NCI-H510A treated with DMSO at 0.1 percent for 48 hours (cell line): Measurements from ENCODE around the gene BRICD5.
"Not testable (repeated sequence)": the region's sequence is repeated elsewhere in the genome, so short reads cannot be mapped to it uniquely, and the experiment has no call there.

Experiments used
- DNase-seq: peaks from one replicate; lab custom pipeline; 2025; lab: John Stamatoyannopoulos, UW

BRICD5 gene

DNA sequence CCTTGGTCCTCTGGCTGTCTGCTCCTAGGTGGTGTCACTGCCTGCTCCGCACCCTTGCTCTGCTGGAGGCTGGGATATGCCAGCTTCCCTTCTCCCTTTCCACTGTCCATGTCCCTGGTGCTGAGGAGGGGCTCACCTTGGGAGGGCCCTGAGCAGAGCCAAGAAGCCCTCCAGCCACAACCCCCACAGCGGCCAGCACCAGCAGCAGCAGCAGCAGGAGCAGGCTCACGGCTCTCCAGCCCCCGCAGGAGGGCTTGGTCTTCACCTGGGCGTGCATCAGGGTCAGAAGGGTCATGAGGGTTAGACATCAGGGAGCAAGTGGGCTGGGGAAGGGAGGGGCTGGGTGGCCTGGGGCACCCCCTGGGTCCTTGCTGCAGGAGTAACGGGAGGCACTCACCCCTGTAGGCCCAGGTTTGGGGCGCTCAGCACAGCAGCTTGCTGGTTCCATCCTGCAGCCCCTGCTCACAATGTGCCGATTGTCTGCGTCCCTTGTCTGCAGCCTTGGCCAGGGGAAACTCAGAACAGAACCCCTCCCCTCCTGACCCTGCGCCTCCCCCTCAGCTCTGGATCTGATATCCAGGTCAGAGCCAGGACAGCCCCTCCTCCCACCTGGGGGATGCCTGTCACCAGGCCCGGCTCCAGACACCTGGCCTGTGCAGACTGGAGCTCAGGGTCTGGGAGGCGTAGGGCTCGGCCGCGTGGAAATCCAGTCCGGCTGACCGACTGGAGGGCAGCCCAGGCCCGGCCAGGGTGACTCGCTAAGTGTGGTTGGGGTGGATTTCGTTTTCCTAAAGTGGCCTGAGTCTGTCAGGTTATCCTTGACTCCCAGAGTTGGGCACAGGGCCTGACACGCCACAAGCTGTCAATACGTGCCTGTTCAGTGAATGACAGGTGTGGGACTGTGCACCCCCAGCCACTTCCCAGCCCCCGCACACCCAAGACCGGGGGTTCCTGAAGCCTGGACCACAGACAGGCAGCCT, at the start of gene BRICD5:
TSS of gene BRICD5 (minus strand) at position 478 of the 980 bp plus-strand sequence. CDS start at position 448, 30 bp downstream.
- DNase-seq = no peak

DNA sequence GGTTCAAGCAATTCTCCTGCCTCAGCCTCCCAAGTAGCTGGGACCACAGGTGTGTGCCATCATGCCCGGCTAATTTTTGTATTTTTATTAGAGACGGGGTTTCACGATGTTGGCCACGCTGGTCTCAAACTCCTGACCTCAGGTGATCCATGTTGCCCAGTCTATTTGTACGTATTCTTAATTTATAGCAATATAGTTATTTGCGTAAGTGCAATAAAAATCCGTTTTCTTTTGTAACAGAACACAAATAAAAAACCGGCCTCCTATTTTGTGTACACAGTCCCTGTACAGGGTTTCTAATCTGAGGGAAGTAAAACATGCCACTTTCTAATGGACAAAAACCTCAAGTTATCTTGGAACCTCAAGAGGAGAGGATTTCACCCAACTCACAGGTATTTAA, 49.6 kb upstream of the BRICD5 start:
- no peak for DNase-seq

DNA sequence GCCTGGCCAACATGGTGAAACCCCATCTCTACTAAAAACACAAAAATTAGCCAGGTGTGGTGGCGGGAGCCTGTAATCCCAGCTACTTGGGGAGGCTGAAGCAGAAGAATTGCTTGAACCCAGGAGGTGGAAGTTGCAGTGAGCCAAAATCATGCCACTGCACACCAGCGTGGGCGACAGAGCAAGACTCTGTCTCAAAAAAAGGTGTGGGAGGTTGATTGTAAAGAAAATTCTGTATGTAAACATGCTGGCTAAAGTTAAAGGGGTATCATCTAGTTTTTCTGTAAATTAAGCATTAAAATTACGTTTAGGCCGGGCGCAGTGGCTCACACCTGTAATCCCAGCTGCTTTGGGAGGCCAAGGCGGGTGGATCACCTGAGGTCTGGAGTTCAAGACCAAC, 47.9 kb upstream of the BRICD5 start:
- DNase-seq = not testable (repeated sequence)

DNA sequence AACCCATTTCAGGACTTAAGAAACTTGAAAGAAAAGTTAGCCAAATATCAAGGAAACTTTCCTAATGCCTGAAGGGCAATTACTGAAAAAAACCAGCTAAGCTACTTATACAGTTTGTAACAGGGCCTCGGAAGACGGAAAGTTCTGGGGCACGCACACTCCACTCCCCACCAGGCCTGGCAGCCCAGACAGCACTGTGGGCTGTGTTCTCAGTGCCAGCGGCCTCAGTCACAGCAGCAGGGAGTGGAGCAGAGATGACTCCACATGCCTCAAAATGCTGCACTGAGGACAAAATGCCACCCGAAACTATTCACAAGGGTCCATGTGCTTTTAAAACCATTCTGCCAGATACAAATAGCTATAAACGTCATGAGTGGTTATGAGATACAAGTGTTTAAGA, 47.1 kb upstream of the BRICD5 start:
- DNase-seq = no peak

DNA sequence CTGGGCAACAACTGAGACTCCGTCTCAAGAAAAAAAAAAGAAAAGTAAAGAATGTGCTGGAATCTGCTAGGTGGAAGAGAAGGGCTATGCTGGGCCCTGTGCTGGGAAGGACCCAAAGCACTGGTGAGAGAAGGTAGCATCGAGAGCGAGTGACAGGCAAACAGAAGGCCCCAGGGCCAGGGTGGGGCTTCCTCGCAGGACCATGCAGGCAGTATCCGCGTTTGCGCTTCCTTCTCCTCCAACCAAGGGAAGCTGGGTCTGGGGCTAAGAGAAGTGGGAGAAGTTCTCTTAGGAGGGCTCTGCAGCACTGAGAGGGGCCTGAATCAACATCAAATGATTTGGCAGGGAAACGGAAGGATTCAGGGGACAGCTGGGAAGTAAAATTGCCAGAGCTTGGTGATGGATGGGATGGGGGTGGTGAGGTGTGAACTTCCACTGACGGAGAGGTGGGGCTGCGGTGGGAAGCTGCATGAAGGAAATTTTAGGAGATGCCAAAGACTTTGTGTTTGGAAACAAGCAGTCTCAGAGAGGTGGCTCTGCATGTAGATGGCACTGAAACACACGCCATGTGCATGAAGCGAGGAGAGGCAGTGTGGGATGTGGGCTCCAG, 46.0 kb upstream of the BRICD5 start:
- no peak for DNase-seq

DNA sequence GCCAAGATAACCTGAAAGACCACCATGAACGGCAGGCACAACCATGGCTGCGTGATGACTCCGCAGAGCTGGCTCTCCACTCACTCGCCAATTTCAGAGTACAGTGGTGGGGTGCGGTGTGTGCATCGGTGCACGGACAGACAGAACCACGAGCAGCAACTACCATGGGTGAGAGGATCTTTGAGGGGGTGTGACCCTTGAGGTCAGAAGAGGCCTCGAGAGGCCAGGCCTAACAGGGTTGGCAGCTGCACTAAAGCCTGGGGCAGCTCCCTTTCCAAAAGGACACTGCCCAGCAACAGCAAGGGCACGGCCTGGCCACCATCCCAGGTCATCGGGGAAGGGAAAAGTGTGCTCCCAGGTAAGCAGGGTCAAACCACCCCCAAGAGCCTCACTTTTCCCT, 42.6 kb upstream of the BRICD5 start:
- no peak for DNase-seq

DNA sequence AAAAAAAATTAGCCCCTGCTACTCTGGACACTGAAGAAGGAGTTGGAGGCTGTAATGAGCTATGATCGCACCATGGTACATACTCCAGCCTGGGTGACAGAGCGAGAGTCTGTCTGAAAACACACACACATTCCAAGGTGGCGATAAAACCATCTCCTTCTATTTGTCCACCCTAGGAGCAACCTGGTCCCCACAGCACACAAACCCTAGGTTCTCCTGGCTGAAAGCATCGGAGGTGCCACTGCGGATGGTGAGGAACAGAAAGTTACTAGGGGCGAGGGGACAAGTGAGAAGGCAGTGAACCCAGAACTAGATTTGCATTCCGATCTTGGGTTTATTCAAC, 42.1 kb upstream of the BRICD5 start:
- DNase-seq = no peak

DNA sequence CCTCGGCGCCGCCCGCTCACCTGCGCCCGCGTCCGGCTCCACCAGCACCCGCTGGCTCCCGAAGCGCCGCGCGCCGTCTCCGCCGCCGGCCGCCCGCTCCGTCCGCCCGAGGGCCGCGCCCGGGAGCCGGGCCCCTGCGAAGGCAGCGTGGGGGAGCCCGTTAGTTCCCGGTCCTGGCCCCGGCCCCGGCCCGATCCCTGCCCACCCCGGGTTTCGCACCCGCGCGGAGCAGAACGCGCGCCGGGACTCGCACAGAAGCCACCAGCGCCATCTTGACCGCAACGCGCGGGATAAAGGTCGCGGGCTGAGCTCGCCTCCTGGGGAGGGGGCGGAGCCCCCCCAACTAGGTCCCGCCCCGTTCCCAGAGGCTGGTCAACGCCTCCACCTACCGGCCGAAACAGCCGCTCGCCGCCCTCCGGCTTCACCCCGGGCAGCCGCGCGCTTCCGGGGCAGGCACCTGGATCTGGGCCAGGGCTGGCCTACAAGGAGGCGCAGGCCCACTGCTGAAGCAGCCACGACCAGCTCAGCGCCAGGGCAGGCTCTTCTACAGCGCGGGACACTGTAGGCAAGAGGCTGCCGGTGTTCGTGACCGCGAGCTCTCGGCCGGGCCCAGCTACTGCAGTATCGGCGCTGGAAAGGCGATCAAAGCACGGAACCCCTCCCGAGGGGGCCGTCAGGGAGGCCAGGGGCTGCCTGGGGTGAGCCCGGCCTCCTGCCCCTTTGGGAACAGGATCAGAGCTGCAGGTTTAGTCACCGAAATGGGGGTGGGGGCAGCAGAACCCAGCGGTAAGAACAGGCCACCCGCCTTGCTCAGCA, 40.8 kb upstream of the BRICD5 start, which contains the start of gene ECI1:
TSS of gene ECI1 (minus strand) at position 292 of the 816 bp plus-strand sequence. CDS start at position 271, 21 bp downstream.
- peak; percentile 83 for DNase-seq

DNA sequence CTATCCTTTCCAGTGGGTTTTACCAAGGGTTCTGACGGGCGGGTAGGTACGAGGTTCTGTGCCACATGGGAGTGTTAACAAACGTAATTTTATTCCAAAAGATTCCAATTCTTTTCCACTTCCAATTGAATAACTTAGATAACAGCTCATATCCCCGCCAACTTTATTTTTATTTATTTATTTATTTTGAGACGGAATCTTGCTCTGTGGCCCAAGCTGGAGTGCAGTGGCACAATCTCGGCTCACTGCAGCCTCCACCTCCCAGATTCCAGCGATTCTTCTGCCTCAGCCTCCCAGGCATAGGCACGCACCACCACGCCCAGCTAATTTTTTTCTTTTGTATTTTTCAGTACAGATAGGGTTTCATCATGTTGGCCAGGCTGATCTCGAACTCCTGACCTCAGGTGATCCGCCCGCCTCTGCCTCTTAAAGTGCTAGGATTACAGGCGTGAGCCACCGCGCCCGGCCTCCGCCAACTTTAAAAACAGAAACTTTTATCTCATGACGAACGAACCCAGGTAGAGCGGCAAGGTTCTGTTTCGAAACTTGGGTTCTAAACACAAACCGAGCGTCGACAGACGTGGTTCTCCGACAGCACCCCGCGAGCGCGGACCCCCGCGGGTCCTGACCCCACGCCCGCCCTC, 40.1 kb upstream of the BRICD5 start:
- DNase-seq = peak; percentile 28

DNA sequence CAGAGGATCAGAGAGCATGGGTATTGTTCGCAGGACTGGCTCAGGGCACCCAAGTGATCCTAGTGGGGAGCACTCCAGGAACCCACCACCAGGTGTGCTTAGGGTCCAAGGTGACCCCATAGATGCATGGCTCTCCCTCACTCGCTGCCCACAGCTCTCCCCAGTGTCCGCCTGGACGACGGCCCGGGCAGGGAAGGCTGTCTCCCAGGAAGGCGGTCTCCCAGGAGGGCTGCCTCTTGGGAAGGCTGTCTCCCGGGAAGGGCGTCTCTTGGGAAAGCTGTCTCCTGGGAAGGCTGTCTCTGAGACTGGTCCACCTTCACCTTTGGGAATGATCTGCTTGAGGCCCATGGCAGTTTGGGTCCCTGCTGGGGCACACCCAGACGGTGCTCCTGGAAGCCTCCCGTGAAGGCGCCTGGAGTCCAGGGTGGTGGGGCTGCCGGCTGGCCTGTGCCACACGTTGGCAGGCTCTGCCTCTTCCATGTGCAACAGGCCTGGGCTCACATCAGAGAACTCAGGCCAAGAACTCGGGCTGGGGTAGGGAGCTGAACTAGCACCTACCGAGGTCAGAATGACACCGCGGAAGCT, 35.7 kb upstream of the BRICD5 start:
- no peak for DNase-seq

DNA sequence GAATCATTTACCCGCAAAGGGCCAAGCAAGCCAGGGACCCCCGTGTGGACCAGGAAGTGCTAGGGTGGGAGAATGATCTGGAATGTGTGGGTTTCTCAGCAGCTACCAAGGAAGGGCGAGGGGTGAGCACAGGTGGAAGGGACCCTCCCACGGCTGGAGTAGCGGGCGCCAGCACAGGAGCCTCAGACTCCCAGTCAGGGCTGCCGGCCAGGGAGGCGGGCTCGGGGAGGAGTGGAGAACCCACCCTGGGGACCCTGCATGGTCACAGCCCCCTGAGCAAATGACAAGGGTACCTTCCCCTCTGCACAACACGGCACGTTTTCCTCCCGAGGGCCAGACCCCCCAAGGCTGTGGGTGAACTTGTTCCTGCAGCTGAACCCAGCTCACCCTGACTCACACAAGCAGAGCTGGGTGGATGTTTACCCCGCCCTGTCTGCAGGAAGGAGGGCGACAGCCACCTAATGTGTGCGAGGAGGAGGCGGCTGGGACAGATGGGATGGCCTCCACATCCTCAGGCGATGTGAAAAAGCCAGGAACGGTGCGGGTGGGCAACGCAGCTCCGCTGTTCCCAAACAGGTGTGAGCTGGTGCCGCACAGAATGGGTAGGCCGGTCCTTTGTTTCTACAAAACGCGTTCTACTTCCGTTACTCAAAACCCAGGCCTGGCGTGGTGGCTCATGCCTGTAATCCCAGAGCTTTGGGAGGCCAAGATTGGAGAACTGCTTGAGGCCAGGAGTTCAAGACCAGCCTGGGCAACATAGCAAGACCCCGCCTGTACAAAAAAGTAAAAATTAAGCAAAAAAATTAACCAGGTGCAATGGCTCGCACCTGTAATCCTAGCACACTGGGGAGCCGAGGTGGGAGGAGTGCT, 34.5 kb upstream of the BRICD5 start:
- DNase-seq = no peak

DNA sequence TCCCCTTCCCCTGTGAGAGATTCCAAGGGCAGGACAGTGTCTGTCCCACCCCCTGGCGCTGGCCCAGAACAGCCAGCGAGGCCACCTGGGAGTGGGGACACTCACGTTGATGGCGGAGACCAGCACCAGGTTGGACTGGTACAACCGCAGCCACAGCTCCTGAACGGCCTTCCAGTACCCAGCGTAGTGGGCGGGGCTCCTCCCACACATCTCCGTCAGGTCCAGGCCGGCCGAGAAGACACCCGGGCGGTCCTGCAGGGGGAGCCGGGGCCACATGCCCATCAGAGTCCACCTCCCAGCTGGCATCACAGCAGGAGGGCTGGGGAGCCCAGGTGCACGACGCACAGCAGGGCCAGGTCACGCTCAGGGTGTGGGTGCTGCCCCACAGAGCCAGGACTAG, 33.6 kb upstream of the BRICD5 start:
- peak; percentile 6 for DNase-seq

DNA sequence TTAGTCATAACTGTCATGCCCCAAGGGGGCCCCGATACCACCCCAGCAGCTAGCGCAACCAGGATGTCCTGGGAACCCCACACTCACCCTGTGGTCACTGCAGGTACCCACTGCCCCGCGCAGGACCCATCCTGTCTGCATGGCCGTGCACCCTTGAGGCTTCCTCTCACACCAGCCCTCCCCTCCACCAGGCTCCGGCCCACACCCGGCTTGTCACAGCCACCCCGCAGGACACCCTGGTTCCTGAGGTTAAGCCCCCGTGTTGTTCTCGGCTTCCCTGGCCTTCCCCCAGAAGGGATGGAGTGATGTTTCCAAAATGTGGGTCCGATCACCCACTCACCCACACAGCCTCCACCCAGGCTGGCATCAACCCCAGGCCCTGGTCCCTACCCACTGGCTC, 33.1 kb upstream of the BRICD5 start:
- DNase-seq = no peak

DNA sequence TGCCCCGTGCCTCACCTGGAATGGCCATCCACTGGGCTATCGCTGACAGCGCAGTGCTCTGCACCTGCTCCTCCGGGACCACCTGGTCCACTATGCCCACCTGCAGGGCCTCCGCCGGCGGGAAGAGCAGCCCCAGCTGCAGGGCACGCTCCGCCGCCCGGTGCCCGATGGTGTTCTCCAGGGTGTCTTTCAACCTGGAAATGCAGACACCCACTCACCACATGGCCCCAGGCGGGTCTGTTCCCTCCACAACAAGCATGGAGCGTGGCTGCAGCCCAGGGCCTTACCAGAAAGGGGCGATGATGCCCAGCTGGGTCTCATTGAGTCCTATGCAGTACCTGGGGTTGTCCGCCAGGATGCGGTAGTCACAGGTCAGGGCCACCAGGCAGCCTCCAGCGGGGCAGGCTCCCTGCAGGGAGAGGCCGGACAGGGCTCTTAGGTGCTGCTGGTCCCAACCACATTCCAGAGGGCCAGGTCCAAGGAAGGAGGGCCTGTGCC, 32.4 kb upstream of the BRICD5 start:
- no peak for DNase-seq

DNA sequence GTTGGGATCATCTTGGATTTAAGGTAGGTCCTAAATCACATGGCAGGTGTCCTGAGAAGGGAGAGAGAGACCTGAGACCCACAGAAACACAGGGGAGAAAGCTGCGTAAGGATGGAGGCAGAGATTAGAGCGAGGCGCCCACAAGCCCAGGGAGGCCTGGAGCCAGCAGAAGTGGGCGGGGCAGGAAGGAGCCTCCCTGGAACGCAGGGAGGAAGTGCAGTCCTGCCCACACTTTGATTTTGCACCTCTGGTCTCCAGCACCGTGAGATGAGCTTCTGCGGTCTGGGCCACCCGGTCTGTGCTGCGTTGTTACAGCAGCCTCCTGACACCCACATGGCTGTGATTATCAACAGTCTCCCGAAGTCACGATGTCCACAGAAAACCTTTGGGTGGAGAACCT, 31.9 kb upstream of the BRICD5 start:
- no peak for DNase-seq

DNA sequence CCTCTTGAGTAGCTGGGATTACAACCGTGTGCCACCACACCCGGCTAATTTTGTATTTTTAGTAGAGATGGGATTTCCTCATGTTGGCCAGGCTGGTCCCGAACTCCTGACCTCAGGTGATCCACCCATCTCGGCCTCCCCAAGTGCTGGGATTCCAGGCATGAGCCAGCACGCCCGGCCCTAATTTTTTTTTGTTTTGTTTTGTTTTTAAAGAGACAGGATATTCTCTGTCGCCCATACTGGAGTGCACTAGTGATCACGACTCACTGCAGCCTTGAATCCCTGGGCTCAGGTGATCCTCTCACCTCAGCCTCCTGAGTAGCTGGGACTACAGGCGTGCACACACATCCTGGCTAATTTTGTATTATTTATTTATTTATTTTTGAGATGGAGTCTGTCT, 29.7 kb upstream of the BRICD5 start:
- not testable (repeated sequence) for DNase-seq

DNA sequence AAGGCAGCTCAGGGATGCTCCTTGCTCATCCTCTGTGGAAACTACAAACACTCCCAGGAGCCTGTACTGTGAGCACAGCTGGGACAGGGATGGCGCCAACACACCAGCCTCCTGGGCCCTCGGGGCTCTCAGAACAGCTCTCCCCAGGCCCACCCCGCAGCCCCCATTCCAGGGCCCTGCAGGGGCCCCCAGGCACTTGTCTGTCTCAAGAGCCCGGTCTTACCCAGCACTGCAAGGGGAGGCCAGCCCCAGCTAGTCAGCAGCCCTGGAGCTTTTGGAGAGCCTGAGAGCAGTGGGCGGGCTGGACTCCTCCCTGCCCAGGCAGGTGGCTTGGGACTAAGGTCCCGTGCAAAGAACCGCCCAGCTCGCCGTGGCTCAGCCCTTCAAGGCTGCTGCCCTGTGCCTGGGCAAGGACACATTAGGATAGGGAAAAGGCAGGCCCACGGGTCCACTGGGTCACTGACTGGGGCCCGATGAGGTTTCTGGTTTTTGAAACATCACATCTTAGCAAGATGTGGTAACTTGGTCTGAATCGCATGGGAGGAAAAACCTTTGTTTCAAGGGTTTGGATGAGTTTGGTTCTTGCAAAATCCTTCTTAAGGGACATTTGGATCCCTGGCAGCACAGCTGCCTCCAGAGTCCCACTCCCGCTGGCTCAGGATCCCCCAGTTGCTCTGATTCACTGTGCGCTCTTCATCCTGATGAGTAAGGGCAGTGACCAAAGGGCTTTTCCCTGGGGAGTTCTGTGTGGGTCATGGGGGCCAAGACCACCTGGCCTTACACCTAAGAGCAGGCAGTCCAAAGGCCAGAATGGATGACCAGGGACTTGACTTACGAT, 28.4 kb upstream of the BRICD5 start:
- DNase-seq = peak; percentile 20

DNA sequence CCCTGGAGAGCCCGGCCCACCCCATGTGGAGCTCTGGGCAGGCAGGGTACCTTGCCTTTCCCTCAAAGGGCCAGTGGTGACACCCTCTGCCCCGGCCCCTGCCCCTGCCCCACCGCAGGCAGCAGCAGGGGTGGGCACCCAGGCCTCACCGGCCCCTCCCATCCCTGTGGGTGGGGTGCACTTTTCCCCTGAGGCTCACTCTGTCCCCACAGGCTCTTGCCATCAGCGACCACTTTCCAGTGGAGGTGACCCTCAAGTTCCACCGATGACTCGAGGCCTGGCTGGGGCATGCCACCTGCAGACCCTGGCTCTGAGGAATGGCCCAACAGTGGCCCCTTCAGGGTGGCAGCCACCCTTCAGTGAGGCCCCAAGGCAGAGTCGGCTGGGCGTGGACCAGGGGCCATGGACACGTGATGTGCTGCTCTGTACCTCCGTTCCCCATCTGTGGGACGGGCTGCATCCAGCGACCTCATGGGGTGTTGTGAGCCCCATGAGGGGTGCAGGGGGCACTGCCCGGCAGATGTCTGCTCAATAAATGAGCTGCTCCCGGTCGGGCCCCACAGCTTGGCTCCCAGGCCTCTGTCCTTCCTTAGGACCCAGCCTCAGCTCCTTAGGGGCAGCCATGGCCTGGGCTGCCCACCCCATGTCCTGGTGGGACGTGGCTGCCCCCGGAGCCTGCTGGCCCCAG, 27.6 kb upstream of the BRICD5 start:
- no peak for DNase-seq
